Measurements from ENCODE around the gene FAM216B.

Gene FAM216B

GRCh38 chr13:42800109-42800643 lies 18.8 kb downstream of the FAM216B start:
- Histone ChIP-seq H3K9me3 (ENCODE audit: control insufficient read depth, low read length) (no peaks in the 10 kb centered on the region), H3K27me3 (ENCODE audit: control insufficient read depth, insufficient read depth, low read length, poor library complexity, severe bottlenecking) (no peaks in the 10 kb centered on the region), H3K27ac (ENCODE audit: insufficient read depth, low read depth, low read length, poor library complexity, severe bottlenecking) (no peak overlapping the region), H3K36me3 (ENCODE audit: control insufficient read depth, insufficient read depth, low read length) (no peaks in the 10 kb centered on the region), H3K4me3 (ENCODE audit: insufficient read depth, low read depth, low read length) (no peak overlapping the region), H3K4me1 (ENCODE audit: control insufficient read depth, insufficient read depth, low read length) (no peaks in the 10 kb centered on the region)
- WGBS, 2 experiments: 67 to 68% methylated on average over 2 to 4 of the region's 5 CpGs

- no peaks in the 10 kb centered on the region for H3K36me3 ChIP-seq (ENCODE audit: control insufficient read depth, insufficient read depth, low read length)
- no peaks in the 10 kb centered on the region for H3K27me3 ChIP-seq (ENCODE audit: control insufficient read depth, insufficient read depth, low read length, poor library complexity, severe bottlenecking)
- 84 to 97% methylated on average over 2 of the region's 2 CpGs for whole genome bisulfite sequencing, 2 experiments
- no peak overlapping the region for H3K27ac ChIP-seq (ENCODE audit: insufficient read depth, low read depth, low read length, poor library complexity, severe bottlenecking)
- no peaks in the 10 kb centered on the region for H3K9me3 ChIP-seq (ENCODE audit: control insufficient read depth, low read length)
- no peaks in the 10 kb centered on the region for H3K4me1 ChIP-seq (ENCODE audit: control insufficient read depth, insufficient read depth, low read length)
- no peak overlapping the region for H3K4me3 ChIP-seq (ENCODE audit: insufficient read depth, low read depth, low read length)
These were observed 22.3 kb downstream of the FAM216B start for GRCh38 chr13:42803563-42804204.

- 83 to 86% methylated on average over 4 of the region's 4 CpGs for WGBS, 2 experiments
- H3K27ac ChIP-seq (ENCODE audit: insufficient read depth, low read depth, low read length, poor library complexity, severe bottlenecking): no peak overlapping the region
These were observed 23.0 kb downstream of the FAM216B start for GRCh38 chr13:42804244-42804874.

GRCh38 chr13:42807241-42807640 lies 25.9 kb downstream of the FAM216B start:
- Histone ChIP-seq H3K27ac (ENCODE audit: insufficient read depth, low read depth, low read length, poor library complexity, severe bottlenecking) (no peak overlapping the region), H3K4me1 (ENCODE audit: control insufficient read depth, insufficient read depth, low read length) (no peaks in the 10 kb centered on the region), H3K27me3 (ENCODE audit: control insufficient read depth, insufficient read depth, low read length, poor library complexity, severe bottlenecking) (no peaks in the 10 kb centered on the region), H3K36me3 (ENCODE audit: control insufficient read depth, insufficient read depth, low read length) (no peaks in the 10 kb centered on the region), H3K9me3 (ENCODE audit: control insufficient read depth, low read length) (no peaks in the 10 kb centered on the region), H3K4me3 (ENCODE audit: insufficient read depth, low read depth, low read length) (no peak overlapping the region)
- 57 to 98% methylated on average over 1 to 2 of the region's 2 CpGs for WGBS, 2 experiments

More at GRCh38 chr13:42804244-42804874, 23.0 kb downstream of the FAM216B start:
- Histone ChIP-seq H3K9me3 (ENCODE audit: control insufficient read depth, low read length) (no peaks in the 10 kb centered on the region), H3K27me3 (ENCODE audit: control insufficient read depth, insufficient read depth, low read length, poor library complexity, severe bottlenecking) (no peaks in the 10 kb centered on the region), H3K4me1 (ENCODE audit: control insufficient read depth, insufficient read depth, low read length) (no peaks in the 10 kb centered on the region), H3K36me3 (ENCODE audit: control insufficient read depth, insufficient read depth, low read length) (no peaks in the 10 kb centered on the region), H3K4me3 (ENCODE audit: insufficient read depth, low read depth, low read length) (no peak overlapping the region)

GRCh38 chr13:42807866-42808265 lies 26.5 kb downstream of the FAM216B start:
- H3K4me3 ChIP-seq (ENCODE audit: insufficient read depth, low read depth, low read length): no peak overlapping the region
- no peak overlapping the region for H3K27ac ChIP-seq (ENCODE audit: insufficient read depth, low read depth, low read length, poor library complexity, severe bottlenecking)
- no peaks in the 10 kb centered on the region for H3K4me1 ChIP-seq (ENCODE audit: control insufficient read depth, insufficient read depth, low read length)
- 91 to 96% methylated on average over 4 of the region's 4 CpGs for WGBS, 2 experiments
- H3K27me3 ChIP-seq (ENCODE audit: control insufficient read depth, insufficient read depth, low read length, poor library complexity, severe bottlenecking): no peaks in the 10 kb centered on the region
- no peaks in the 10 kb centered on the region for H3K9me3 ChIP-seq (ENCODE audit: control insufficient read depth, low read length)
- no peaks in the 10 kb centered on the region for H3K36me3 ChIP-seq (ENCODE audit: control insufficient read depth, insufficient read depth, low read length)

- Histone ChIP-seq H3K4me3 (ENCODE audit: insufficient read depth, low read depth, low read length) (no peak overlapping the region), H3K9me3 (ENCODE audit: control insufficient read depth, low read length) (no peaks in the 10 kb centered on the region), H3K36me3 (ENCODE audit: control insufficient read depth, insufficient read depth, low read length) (no peaks in the 10 kb centered on the region), H3K27ac (ENCODE audit: insufficient read depth, low read depth, low read length, poor library complexity, severe bottlenecking) (no peak overlapping the region), H3K27me3 (ENCODE audit: control insufficient read depth, insufficient read depth, low read length, poor library complexity, severe bottlenecking) (no peaks in the 10 kb centered on the region), H3K4me1 (ENCODE audit: control insufficient read depth, insufficient read depth, low read length) (no peaks in the 10 kb centered on the region)
- WGBS, 2 experiments: 92% methylated on average over 5 of the region's 5 CpGs
These were observed 27.1 kb downstream of the FAM216B start for GRCh38 chr13:42808341-42808940.

GRCh38 chr13:42812316-42812715 lies 30.9 kb downstream of the FAM216B start:
- 93% methylated on average over 5 of the region's 5 CpGs for WGBS, 2 experiments
- H3K4me3 ChIP-seq (ENCODE audit: insufficient read depth, low read depth, low read length): no peak overlapping the region
- H3K27ac ChIP-seq (ENCODE audit: insufficient read depth, low read depth, low read length, poor library complexity, severe bottlenecking): no peak overlapping the region
- no peaks in the 10 kb centered on the region for H3K36me3 ChIP-seq (ENCODE audit: control insufficient read depth, insufficient read depth, low read length)
- no peaks in the 10 kb centered on the region for H3K4me1 ChIP-seq (ENCODE audit: control insufficient read depth, insufficient read depth, low read length)
- H3K27me3 ChIP-seq (ENCODE audit: control insufficient read depth, insufficient read depth, low read length, poor library complexity, severe bottlenecking): no peaks in the 10 kb centered on the region
- H3K9me3 ChIP-seq (ENCODE audit: control insufficient read depth, low read length): no peaks in the 10 kb centered on the region

- no peaks in the 10 kb centered on the region for H3K4me1 ChIP-seq (ENCODE audit: control insufficient read depth, insufficient read depth, low read length)
- H3K4me3 ChIP-seq (ENCODE audit: insufficient read depth, low read depth, low read length): no peak overlapping the region
- no peaks in the 10 kb centered on the region for H3K27me3 ChIP-seq (ENCODE audit: control insufficient read depth, insufficient read depth, low read length, poor library complexity, severe bottlenecking)
- H3K9me3 ChIP-seq (ENCODE audit: control insufficient read depth, low read length): peaks cover 3% of the 10 kb centered on the region
- no peaks in the 10 kb centered on the region for H3K36me3 ChIP-seq (ENCODE audit: control insufficient read depth, insufficient read depth, low read length)
- no peak overlapping the region for H3K27ac ChIP-seq (ENCODE audit: insufficient read depth, low read depth, low read length, poor library complexity, severe bottlenecking)
These were observed 33.5 kb downstream of the FAM216B start for GRCh38 chr13:42814868-42815267.

GRCh38 chr13:42815681-42816080 lies 34.3 kb downstream of the FAM216B start:
- no peaks in the 10 kb centered on the region for H3K27me3 ChIP-seq (ENCODE audit: control insufficient read depth, insufficient read depth, low read length, poor library complexity, severe bottlenecking)
- no peak overlapping the region for H3K27ac ChIP-seq (ENCODE audit: insufficient read depth, low read depth, low read length, poor library complexity, severe bottlenecking)
- H3K36me3 ChIP-seq (ENCODE audit: control insufficient read depth, insufficient read depth, low read length): no peaks in the 10 kb centered on the region
- 91 to 97% methylated on average over 3 of the region's 3 CpGs for WGBS, 2 experiments
- peaks cover 3% of the 10 kb centered on the region for H3K9me3 ChIP-seq (ENCODE audit: control insufficient read depth, low read length)
- no peak overlapping the region for H3K4me3 ChIP-seq (ENCODE audit: insufficient read depth, low read depth, low read length)
- no peaks in the 10 kb centered on the region for H3K4me1 ChIP-seq (ENCODE audit: control insufficient read depth, insufficient read depth, low read length)

GRCh38 chr13:42816538-42816937 lies 35.2 kb downstream of the FAM216B start:
- no peaks in the 10 kb centered on the region for H3K4me1 ChIP-seq (ENCODE audit: control insufficient read depth, insufficient read depth, low read length)
- H3K36me3 ChIP-seq (ENCODE audit: control insufficient read depth, insufficient read depth, low read length): no peaks in the 10 kb centered on the region
- WGBS, 2 experiments: 89 to 100% methylated on average over 2 of the region's 2 CpGs
- no peak overlapping the region for H3K27ac ChIP-seq (ENCODE audit: insufficient read depth, low read depth, low read length, poor library complexity, severe bottlenecking)
- H3K9me3 ChIP-seq (ENCODE audit: control insufficient read depth, low read length): peaks cover 3% of the 10 kb centered on the region
- H3K27me3 ChIP-seq (ENCODE audit: control insufficient read depth, insufficient read depth, low read length, poor library complexity, severe bottlenecking): no peaks in the 10 kb centered on the region
- H3K4me3 ChIP-seq (ENCODE audit: insufficient read depth, low read depth, low read length): no peak overlapping the region
